ENCODE results near the gene FCER1G. TPM values are rescaled to one million over a fixed set of nuclear protein-coding genes. Genes with fewer than 3 reads are reported as not detected.

The FCER1G gene
- polyA plus RNA-seq, 1 donor from 2014 or later: 3.5 TPM

- H3K36me3 ChIP-seq (ENCODE audit: insufficient read depth, low read length): no peaks in the 10 kb centered on the region
- H3K9me3 ChIP-seq (ENCODE audit: low read length): no peaks in the 10 kb centered on the region
- no peak for TF ChIP-seq SMC3 (conservative IDR thresholded peaks at IDR 0.05; ENCODE audit: poor library complexity)
- no peak for TF ChIP-seq CTCF (IDR thresholded peaks at IDR 0.05; ENCODE audit: poor library complexity, severe bottlenecking)
- no peak for TF ChIP-seq EP300 (conservative IDR thresholded peaks at IDR 0.05; ENCODE audit: poor library complexity, severe bottlenecking)
- no peak for TF ChIP-seq EZH2 (IDR thresholded peaks at IDR 0.05; ENCODE audit: borderline replicate concordance, insufficient read depth, low read length, poor library complexity, severe bottlenecking)
- TF ChIP-seq, protein P1, sequence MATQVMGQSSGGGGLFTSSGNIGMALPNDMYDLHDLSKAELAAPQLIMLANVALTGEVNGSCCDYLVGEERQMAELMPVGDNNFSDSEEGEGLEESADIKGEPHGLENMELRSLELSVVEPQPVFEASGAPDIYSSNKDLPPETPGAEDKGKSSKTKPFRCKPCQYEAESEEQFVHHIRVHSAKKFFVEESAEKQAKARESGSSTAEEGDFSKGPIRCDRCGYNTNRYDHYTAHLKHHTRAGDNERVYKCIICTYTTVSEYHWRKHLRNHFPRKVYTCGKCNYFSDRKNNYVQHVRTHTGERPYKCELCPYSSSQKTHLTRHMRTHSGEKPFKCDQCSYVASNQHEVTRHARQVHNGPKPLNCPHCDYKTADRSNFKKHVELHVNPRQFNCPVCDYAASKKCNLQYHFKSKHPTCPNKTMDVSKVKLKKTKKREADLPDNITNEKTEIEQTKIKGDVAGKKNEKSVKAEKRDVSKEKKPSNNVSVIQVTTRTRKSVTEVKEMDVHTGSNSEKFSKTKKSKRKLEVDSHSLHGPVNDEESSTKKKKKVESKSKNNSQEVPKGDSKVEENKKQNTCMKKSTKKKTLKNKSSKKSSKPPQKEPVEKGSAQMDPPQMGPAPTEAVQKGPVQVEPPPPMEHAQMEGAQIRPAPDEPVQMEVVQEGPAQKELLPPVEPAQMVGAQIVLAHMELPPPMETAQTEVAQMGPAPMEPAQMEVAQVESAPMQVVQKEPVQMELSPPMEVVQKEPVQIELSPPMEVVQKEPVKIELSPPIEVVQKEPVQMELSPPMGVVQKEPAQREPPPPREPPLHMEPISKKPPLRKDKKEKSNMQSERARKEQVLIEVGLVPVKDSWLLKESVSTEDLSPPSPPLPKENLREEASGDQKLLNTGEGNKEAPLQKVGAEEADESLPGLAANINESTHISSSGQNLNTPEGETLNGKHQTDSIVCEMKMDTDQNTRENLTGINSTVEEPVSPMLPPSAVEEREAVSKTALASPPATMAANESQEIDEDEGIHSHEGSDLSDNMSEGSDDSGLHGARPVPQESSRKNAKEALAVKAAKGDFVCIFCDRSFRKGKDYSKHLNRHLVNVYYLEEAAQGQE (IDR thresholded peaks at IDR 0.05; ENCODE audit: borderline replicate concordance): no peak
- no peak for TF ChIP-seq MXI1 (conservative IDR thresholded peaks at IDR 0.05; ENCODE audit: poor library complexity, severe bottlenecking)
- TF ChIP-seq POLR2AphosphoS5 (IDR thresholded peaks at IDR 0.05): no peak
- no peak for TF ChIP-seq RAD21 (conservative IDR thresholded peaks at IDR 0.05)
- TF ChIP-seq TAF1 (IDR thresholded peaks at IDR 0.05; ENCODE audit: low read depth): no peak
- no peaks in the 10 kb centered on the region for H4K20me1 ChIP-seq (ENCODE audit: insufficient read depth)
- peaks cover 6% of the 10 kb centered on the region for H3K79me2 ChIP-seq (replicated peaks; ENCODE audit: insufficient read depth, low read length)
- H3F3A ChIP-seq (ENCODE audit: insufficient read depth, low read length, poor library complexity, severe bottlenecking): no peaks in the 10 kb centered on the region
- H2AFZ ChIP-seq (ENCODE audit: low read depth, low read length): no peak overlapping the region
- no peak overlapping the region for H3K4me3 ChIP-seq (ENCODE audit: low read length)
- H3K27me3 ChIP-seq (ENCODE audit: insufficient read depth, low read depth, low read length): no peaks in the 10 kb centered on the region
- H3K27ac ChIP-seq (ENCODE audit: low read length): no peak overlapping the region
- no peak overlapping the region for H3K4me2 ChIP-seq (ENCODE audit: low read length)
- H3K9me2 ChIP-seq (ENCODE audit: insufficient read depth, low read length): no peaks in the 10 kb centered on the region
- H3K9ac ChIP-seq (ENCODE audit: low read length): no peak overlapping the region
These were observed 42.7 kb upstream of the FCER1G start for GRCh38 chr1:161172349-161172748.

DNA sequence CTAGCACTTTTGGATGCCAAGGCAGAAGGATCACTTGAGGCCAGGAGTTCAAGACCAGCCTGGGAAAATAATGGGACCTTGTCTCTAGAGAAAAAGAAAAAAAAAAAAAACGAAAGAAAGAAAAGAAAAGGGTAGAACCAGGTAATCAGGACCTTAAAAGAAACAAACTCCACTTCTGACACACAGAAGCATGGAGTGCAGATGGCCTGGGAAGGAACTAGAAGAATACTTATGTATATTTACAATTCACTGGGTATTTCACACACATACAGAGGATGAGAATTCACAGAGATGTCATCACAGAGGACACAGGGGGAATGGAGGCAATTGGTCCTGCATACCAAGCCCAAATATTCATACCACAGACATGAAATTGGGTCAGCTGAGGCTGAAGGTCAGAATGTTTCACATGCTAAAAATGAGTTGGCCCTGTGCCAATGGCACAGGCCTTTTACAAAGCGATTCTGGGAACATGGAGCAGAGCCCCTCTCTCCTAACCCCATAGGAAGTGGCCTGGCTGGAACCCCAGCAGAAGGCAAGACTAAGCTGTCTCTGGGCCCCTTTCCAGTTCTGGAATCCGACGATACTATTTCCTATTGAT is 42.2 kb upstream of the FCER1G start:
- Histone ChIP-seq H3F3A (ENCODE audit: insufficient read depth, low read length, poor library complexity, severe bottlenecking) (no peaks in the 10 kb centered on the region), H4K20me1 (ENCODE audit: insufficient read depth) (no peaks in the 10 kb centered on the region), H3K79me2 (replicated peaks; ENCODE audit: insufficient read depth, low read length) (peaks cover 6% of the 10 kb centered on the region), H2AFZ (ENCODE audit: low read depth, low read length) (no peak overlapping the region), H3K4me3 (ENCODE audit: low read length) (no peak overlapping the region), H3K9me3 (ENCODE audit: low read length) (no peaks in the 10 kb centered on the region), H3K36me3 (ENCODE audit: insufficient read depth, low read length) (no peaks in the 10 kb centered on the region), H3K4me2 (ENCODE audit: low read length) (no peak overlapping the region), H3K9ac (ENCODE audit: low read length) (no peak overlapping the region), H3K27ac (ENCODE audit: low read length) (no peak overlapping the region), H3K27me3 (ENCODE audit: insufficient read depth, low read depth, low read length) (no peaks in the 10 kb centered on the region), H3K9me2 (ENCODE audit: insufficient read depth, low read length) (no peaks in the 10 kb centered on the region)
- TF ChIP-seq POLR2AphosphoS5 (IDR thresholded peaks at IDR 0.05) (no peak), EP300 (conservative IDR thresholded peaks at IDR 0.05; ENCODE audit: poor library complexity, severe bottlenecking) (no peak), EZH2 (IDR thresholded peaks at IDR 0.05; ENCODE audit: borderline replicate concordance, insufficient read depth, low read length, poor library complexity, severe bottlenecking) (no peak), MXI1 (conservative IDR thresholded peaks at IDR 0.05; ENCODE audit: poor library complexity, severe bottlenecking) (no peak)
- TF ChIP-seq, protein P1 (IDR thresholded peaks at IDR 0.05; ENCODE audit: borderline replicate concordance): no peak
